H9 (cell line): Measurements from ENCODE around the gene ANKRD13A. TPM values are rescaled to one million over a fixed set of nuclear protein-coding genes. Genes with fewer than 3 reads are reported as not detected.

ENCODE experiments used
- DNase-seq: peaks from one replicate; pipeline ENCODE4 v3.0.0-alpha.2; 2017
- H2AFZ ChIP-seq: one replicate; pipeline ENCODE4 v1.6.1; 2013; ENCODE audit warnings: mild to moderate bottlenecking, low read length, control low read depth, moderate library complexity
- H2AK5ac ChIP-seq: 2 replicates; pipeline ENCODE4 v1.6.1; 2013; ENCODE audit warnings: low read length, control low read depth, mixed read lengths; ENCODE audit not compliant: insufficient read length
- H2BK120ac ChIP-seq: one replicate; pipeline ENCODE4 v1.6.1; 2013; ENCODE audit warnings: low read depth, mild to moderate bottlenecking, low read length, control low read depth, inconsistent platforms; ENCODE audit not compliant: poor library complexity, severe bottlenecking
- H2BK12ac ChIP-seq: 2 replicates; pipeline ENCODE4 v1.6.1; 2013; ENCODE audit warnings: low read length, control low read depth, mixed read lengths, low read depth; ENCODE audit not compliant: insufficient read length
- H2BK15ac ChIP-seq: 2 replicates; pipeline ENCODE4 v1.6.1; 2013; ENCODE audit warnings: low read depth, low read length, control low read depth
- H2BK20ac ChIP-seq: one replicate; pipeline ENCODE4 v1.6.1; 2013; ENCODE audit warnings: low read depth, mild to moderate bottlenecking, low read length, control low read depth, inconsistent platforms; ENCODE audit not compliant: poor library complexity, severe bottlenecking
- H2BK5ac ChIP-seq: 2 replicates; pipeline ENCODE4 v1.6.1; 2013; ENCODE audit warnings: low read length, control low read depth, mixed read lengths; ENCODE audit not compliant: insufficient read length
- H3K14ac ChIP-seq: 2 replicates; pipeline ENCODE4 v1.6.1; 2013; ENCODE audit warnings: low read length, control low read depth; ENCODE audit not compliant: insufficient read depth
- H3K18ac ChIP-seq: 2 replicates; pipeline ENCODE4 v1.6.1; 2013; ENCODE audit warnings: low read depth, mild to moderate bottlenecking, mixed read lengths, low read length, control low read depth; ENCODE audit not compliant: insufficient read length
- H3K23ac ChIP-seq: 2 replicates; pipeline ENCODE4 v1.6.1; 2013; ENCODE audit warnings: low read length, control low read depth, mixed read lengths, low read depth; ENCODE audit not compliant: insufficient read length
- H3K23me2 ChIP-seq: 2 replicates; pipeline ENCODE4 v1.6.1; 2013; ENCODE audit warnings: low read depth, mild to moderate bottlenecking, mixed read lengths, low read length, control low read depth; ENCODE audit not compliant: insufficient read length, poor library complexity, severe bottlenecking
- H3K27ac ChIP-seq: 2 replicates; pipeline ENCODE4 v1.5.1; 2013; ENCODE audit warnings: low read length, control low read depth, mixed read lengths, low read depth; ENCODE audit not compliant: insufficient read length
- H3K27me3 ChIP-seq: 2 replicates; pipeline ENCODE4 v1.6.1; 2013; ENCODE audit warnings: low read length, control low read depth, inconsistent platforms; ENCODE audit not compliant: insufficient read depth
- H3K4ac ChIP-seq: 2 replicates; pipeline ENCODE4 v1.6.1; 2013; ENCODE audit warnings: low read depth, mild to moderate bottlenecking, control low read depth, inconsistent platforms, low read length, moderate library complexity
- H3K4me1 ChIP-seq: 2 replicates; pipeline ENCODE4 v1.6.1; 2013; ENCODE audit warnings: low read length, control low read depth, inconsistent platforms; ENCODE audit not compliant: insufficient read depth
- H3K4me2 ChIP-seq: 2 replicates; pipeline ENCODE4 v1.6.1; 2013; ENCODE audit warnings: low read length, control low read depth, mixed read lengths; ENCODE audit not compliant: insufficient read length, insufficient read depth
- H3K56ac ChIP-seq: 2 replicates; pipeline ENCODE4 v1.6.1; 2013; ENCODE audit warnings: low read depth, mild to moderate bottlenecking, mixed read lengths, low read length, control low read depth; ENCODE audit not compliant: insufficient read length
- H3K79me1 ChIP-seq: 2 replicates; pipeline ENCODE4 v1.6.1; 2013; ENCODE audit warnings: low read depth, mild to moderate bottlenecking, moderate library complexity, low read length, control low read depth, inconsistent platforms; ENCODE audit not compliant: insufficient read depth, poor library complexity, severe bottlenecking
- H3K79me2 ChIP-seq: 2 replicates; pipeline ENCODE4 v1.6.1; 2013; ENCODE audit warnings: low read length, control low read depth, inconsistent platforms; ENCODE audit not compliant: insufficient read depth
- H3K9ac ChIP-seq: 2 replicates; pipeline ENCODE4 v1.6.1; 2013; ENCODE audit warnings: low read length, control low read depth, mixed read lengths; ENCODE audit not compliant: insufficient read length; ENCODE audit errors: extremely low read depth
- H3K9me3 ChIP-seq: one replicate; pipeline ENCODE4 v1.6.1; 2013; ENCODE audit warnings: low read depth, low read length, inconsistent platforms; ENCODE audit not compliant: control insufficient read depth
- H3T11ph ChIP-seq: one replicate; pipeline ENCODE4 v1.6.1; 2013; ENCODE audit warnings: mild to moderate bottlenecking, low read length, control low read depth, inconsistent platforms
- H4K20me1 ChIP-seq: one replicate; pipeline ENCODE4 v1.6.1; 2013; ENCODE audit not compliant: control insufficient read depth, insufficient read length, insufficient read depth
- H4K5ac ChIP-seq: 2 replicates; pipeline ENCODE4 v1.6.1; 2013; ENCODE audit warnings: low read depth, mild to moderate bottlenecking, mixed read lengths, low read length, control low read depth; ENCODE audit not compliant: insufficient read length
- H4K8ac ChIP-seq: replicated peaks from 2 replicates; pipeline ENCODE4 v1.6.1; 2013; ENCODE audit warnings: low read length, control low read depth, mixed read lengths, low read depth; ENCODE audit not compliant: insufficient read length
- H4K91ac ChIP-seq: 2 replicates; pipeline ENCODE4 v1.6.1; 2013; ENCODE audit warnings: low read depth, mild to moderate bottlenecking, moderate library complexity, mixed read lengths, low read length, control low read depth; ENCODE audit not compliant: insufficient read length
- H3K27ac Mint-ChIP-seq, 3 experiments: 2 replicates in 2 of 3; 3 replicates in 1 of 3; pipeline ENCODE4 v1.8.0; 2020 to 2021; ENCODE audit warnings: mixed read lengths in 3 of 3, mild to moderate bottlenecking in 1 of 3, moderate library complexity in 1 of 3
- H3K27me3 Mint-ChIP-seq: 2 replicates; pipeline ENCODE4 v1.8.0; 2021; ENCODE audit warnings: low read depth, mild to moderate bottlenecking, moderate library complexity, mixed read lengths
- H3K36me3 Mint-ChIP-seq, 3 experiments: 2 replicates in 2 of 3; 3 replicates in 1 of 3; pipeline ENCODE4 v1.8.0; 2020 to 2021; ENCODE audit warnings: low read depth in 3 of 3, mixed read lengths in 3 of 3; ENCODE audit not compliant: insufficient read depth in 1 of 3
- H3K4me1 Mint-ChIP-seq, 2 experiments: 2 replicates each; pipeline ENCODE4 v1.8.0; 2020; ENCODE audit warnings: mixed read lengths in 2 of 2
- H3K4me3 Mint-ChIP-seq, 2 experiments: 2 replicates in 1 of 2; 3 replicates in 1 of 2; pipeline ENCODE4 v1.8.0; 2020 to 2021; ENCODE audit warnings: mild to moderate bottlenecking in 2 of 2, mixed read lengths in 2 of 2, moderate library complexity in 1 of 2
- H3K9me3 Mint-ChIP-seq, 2 experiments: 2 replicates in 1 of 2; 3 replicates in 1 of 2; pipeline ENCODE4 v1.8.0; 2020; ENCODE audit warnings: mild to moderate bottlenecking in 2 of 2, mixed read lengths in 2 of 2, moderate library complexity in 1 of 2
- CTCF ChIP-seq: fragments of 200-600 bp; sonication (generic); conservative IDR thresholded peaks from 3 replicates; pipeline ENCODE4 v1.8.0; 2021; ENCODE audit warnings: antibody characterized with exemption, mild to moderate bottlenecking
- WGBS: extraction: QIAGEN DNeasy Blood & Tissue Kit; methylation state at CpG from one replicate; pipeline ENCODE4 v1.1.7; 2013; ENCODE audit warnings: missing lambda C conversion rate, low lambda C conversion rate, mixed read lengths; ENCODE audit not compliant: insufficient read length; ENCODE audit errors: extremely low coverage; 5-methylcytosine and 5-hydroxymethylcytosine counted together
- total RNA-seq: library from RNA; stranded (reverse); gene quantifications from 2 replicates; pipeline ENCODE4 v1.2.1, GENCODE V29; 2021

ANKRD13A gene
- total RNA-seq, 1 experiment from 2014 or later = 18.0 TPM

- no peaks in the 10 kb centered on the region for H3K23me2 ChIP-seq
- no peaks in the 10 kb centered on the region for H3K27me3 ChIP-seq
- no peak overlapping the region for H3K56ac ChIP-seq
- H4K8ac ChIP-seq = no peak overlapping the region
- H3K27me3 Mint-ChIP-seq = no peaks in the 10 kb centered on the region; the same call in 1 of the 2 replicates
- no peak overlapping the region for H3K4me2 ChIP-seq
- no peaks in the 10 kb centered on the region for H3K4me1 Mint-ChIP-seq
- H2BK5ac ChIP-seq = no peak overlapping the region
- H3K9ac ChIP-seq = no peak overlapping the region
- no peaks in the 10 kb centered on the region for H3K4me1 ChIP-seq
- no peaks in the 10 kb centered on the region for H4K20me1 ChIP-seq
- no peak for TF ChIP-seq CTCF
- no peak for DNase-seq
- H2BK15ac ChIP-seq = no peak overlapping the region
- H3K18ac ChIP-seq = no peak overlapping the region
- no peak overlapping the region for H3K14ac ChIP-seq
- H3K79me1 ChIP-seq = no peaks in the 10 kb centered on the region
- H4K91ac ChIP-seq = no peak overlapping the region
- no peak overlapping the region for H2BK20ac ChIP-seq
- H4K5ac ChIP-seq = no peak overlapping the region
- H3K9me3 Mint-ChIP-seq = no peaks in the 10 kb centered on the region; a peak in 1 of 5 replicates
- H3K36me3 Mint-ChIP-seq = no peaks in the 10 kb centered on the region; a peak in 1 of 7 replicates
- no peak overlapping the region for H2BK12ac ChIP-seq
- H3K27ac Mint-ChIP-seq = no peak overlapping the region
- H3T11ph ChIP-seq = no peak overlapping the region
- no peaks in the 10 kb centered on the region for H3K9me3 ChIP-seq
- no peak overlapping the region for H3K23ac ChIP-seq
- no peak overlapping the region for H2AFZ ChIP-seq
- no peak overlapping the region for H2AK5ac ChIP-seq
- WGBS = no CpG with 5 or more reads among the region's 4 CpGs
- H3K4me3 Mint-ChIP-seq = no peak overlapping the region
- no peak overlapping the region for H3K4ac ChIP-seq
- no peaks in the 10 kb centered on the region; the same call in 1 of the 2 replicates for H3K79me2 ChIP-seq
- no peak overlapping the region for H3K27ac ChIP-seq
- H2BK120ac ChIP-seq = no peak overlapping the region
Observed at GRCh38 chr12:110006115-110006514, 6.9 kb downstream of the ANKRD13A start.
